ENCODE data around the gene BHLHA15.
A peak's percentile ranks its signal among the peaks of the same experiment; 100 is the strongest.

BHLHA15 gene

GRCh38 chr7:98211221-98211675 lies at the start of gene BHLHA15:
Gene BHLHA15 (plus strand): TSS chr7:98211439. CDS start chr7:98212310, 871 bp downstream.
- DNase-seq = no peak

GRCh38 chr7:98162758-98163157 lies 48.5 kb upstream of the BHLHA15 start:
- DNase-seq = no peak

- DNase-seq = no peak
These were observed 48.0 kb upstream of the BHLHA15 start for GRCh38 chr7:98163269-98163668.

DNA sequence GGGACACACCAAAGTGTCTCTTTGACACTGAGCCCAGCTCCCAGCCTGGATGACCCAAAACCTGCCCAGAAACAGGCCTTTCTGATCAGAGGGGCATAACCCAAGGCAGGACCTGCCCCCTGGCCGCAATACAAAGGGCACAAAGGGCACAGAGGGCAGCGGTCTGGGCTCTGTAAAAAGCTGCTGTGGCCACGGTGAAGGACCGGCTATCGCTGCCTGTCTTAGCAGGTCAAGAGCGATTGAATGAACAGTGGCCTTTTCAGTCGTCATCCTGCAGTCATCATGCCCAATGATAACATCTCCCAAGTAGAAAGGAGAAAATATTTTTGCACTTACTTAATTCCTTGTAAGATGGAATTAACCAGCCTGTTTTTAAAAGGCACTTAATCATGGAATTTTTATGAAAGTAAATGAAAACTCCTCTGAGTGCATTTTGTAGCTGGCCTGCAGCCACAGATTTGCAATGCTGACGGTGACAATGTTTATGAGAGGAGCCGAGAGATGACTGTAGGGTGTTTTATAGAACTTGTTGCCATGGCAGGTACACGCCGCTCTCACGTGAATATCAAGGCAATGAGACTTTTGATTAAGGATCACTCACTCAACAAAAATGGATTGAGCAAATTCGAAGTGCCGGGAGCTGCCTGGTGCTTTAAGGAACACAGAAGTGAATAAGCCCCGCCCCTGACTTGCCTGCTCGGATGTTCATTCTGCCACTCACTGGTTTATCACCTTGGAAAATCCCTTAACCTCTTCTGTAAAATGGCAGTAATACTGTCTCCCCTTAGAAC lies 47.3 kb upstream of the BHLHA15 start:
- DNase-seq = no peak

GRCh38 chr7:98165827-98166667 lies 45.2 kb upstream of the BHLHA15 start:
- DNase-seq = no peak

DNA sequence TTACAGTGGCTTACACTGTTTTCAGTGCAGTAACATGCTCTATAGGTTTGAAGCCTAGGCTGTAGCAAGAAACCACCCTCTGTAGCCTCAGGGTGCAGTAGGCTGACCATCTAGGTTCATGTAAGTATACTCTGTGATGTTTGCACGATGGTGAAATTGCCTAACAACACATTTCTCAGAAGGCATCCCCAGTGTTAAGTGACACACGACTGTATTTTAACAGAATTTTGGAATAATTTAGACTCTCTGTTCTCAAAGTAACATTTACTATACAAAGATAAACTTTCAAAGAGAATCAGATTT lies 44.6 kb upstream of the BHLHA15 start:
- DNase-seq = no peak

GRCh38 chr7:98167653-98168052 lies 43.6 kb upstream of the BHLHA15 start:
- no peak for DNase-seq

GRCh38 chr7:98168181-98168903 lies 42.9 kb upstream of the BHLHA15 start:
- no peak for DNase-seq

DNA sequence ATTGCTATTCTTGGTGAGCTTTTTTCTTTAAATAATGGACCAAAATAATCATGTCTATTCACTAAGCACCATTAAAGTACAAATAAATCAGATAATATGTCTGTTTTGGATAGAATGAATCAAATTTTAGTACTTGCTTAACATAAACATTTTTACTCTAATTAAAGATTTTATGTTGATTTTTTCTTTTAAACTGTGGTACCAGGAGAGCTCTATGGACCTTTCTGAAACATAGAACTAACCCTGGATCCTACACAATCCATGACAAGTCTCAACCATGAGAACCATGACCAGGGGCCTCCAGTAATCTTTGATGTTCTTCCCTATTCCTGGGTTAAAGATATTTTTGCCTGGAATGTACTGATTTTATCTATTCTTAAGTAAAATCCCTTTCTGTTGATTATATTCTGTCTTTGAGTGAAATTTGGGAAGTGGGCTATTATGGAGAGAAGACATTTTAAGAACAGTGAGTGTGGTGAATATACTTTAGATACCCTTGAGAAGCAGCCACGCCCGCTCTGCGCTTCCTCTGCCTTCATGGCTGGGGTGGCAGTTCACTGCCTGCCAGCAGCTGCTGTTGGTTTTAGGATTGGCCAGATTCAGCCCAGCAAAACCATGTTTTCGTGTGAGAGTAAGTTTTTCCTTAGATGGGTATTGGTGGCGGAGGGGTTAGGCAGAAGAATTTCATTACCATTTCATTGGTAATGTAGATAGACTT lies 42.2 kb upstream of the BHLHA15 start:
- no peak for DNase-seq

GRCh38 chr7:98170966-98171365 lies 40.3 kb upstream of the BHLHA15 start:
- no peak for DNase-seq

- DNase-seq = no peak
These were observed 39.8 kb upstream of the BHLHA15 start for GRCh38 chr7:98171449-98171848.

GRCh38 chr7:98174334-98175259 lies 36.6 kb upstream of the BHLHA15 start:
- DNase-seq = no peak

GRCh38 chr7:98175260-98175940 lies 35.8 kb upstream of the BHLHA15 start:
- no peak for DNase-seq

- DNase-seq = no peak
These were observed 33.7 kb upstream of the BHLHA15 start for GRCh38 chr7:98177553-98177952.

GRCh38 chr7:98178321-98178720 lies 32.9 kb upstream of the BHLHA15 start:
- DNase-seq = no peak

DNA sequence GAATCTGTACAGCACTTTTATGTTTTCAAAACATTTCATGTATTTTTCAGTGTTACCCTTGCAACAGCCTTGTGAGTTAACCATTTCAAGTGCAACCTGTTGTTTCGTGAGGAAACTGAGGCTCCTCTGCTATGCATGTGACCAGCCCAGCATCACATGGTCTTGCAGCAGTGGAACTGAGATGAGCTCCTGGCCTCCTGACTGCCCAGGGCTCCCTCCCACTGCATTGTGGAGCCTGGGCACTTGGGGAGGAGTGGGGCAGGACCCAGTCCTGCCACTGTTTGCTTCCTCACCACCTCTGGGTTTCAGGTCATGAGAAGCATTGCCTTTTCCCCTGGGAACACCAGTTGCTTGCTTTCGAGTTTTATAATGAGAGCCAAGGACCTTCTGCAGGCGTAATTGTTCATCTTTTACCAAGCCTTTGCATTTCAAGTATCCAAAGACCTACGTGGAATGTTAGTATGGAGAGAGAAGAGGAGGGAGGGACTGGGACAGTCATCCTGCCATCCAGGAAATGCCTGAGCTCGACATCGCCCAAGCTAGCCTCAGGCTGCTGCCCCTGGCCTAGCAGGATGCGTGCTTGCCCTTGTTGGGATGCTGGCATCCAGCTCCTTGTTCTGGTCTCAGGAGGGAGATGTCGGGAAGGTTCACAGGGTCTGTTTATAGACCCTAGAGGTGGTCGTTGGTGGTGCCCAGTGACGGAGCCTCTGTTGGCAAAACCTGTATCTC lies 32.3 kb upstream of the BHLHA15 start:
- DNase-seq = no peak

GRCh38 chr7:98180751-98181150 lies 30.5 kb upstream of the BHLHA15 start:
- no peak for DNase-seq

DNA sequence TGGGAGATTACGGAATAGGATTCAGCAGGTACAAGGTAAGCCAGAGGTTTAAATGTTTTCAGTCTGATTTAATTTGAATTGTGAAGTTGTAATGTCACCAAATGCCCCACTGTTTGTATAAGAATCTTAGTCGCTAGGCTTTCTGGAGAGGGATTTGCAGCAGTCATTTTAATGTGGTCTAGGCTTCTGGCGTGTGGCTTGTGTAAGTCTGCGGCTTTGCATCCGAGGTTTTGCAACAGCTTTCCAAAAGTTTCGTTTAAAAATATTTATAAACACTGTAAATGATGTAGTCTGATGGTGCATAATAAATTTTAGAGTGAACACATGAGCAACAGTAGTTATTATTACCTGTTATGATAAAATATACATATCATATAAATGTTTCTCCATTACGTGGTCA lies 26.1 kb upstream of the BHLHA15 start:
- DNase-seq = peak; percentile 26

GRCh38 chr7:98186452-98187137 lies 24.6 kb upstream of the BHLHA15 start:
- DNase-seq = peak; percentile 41

- DNase-seq = no peak
These were observed 24.1 kb upstream of the BHLHA15 start for GRCh38 chr7:98187138-98187502.

Measured in SIG-M5 (cell line).